GM23338 (cell line): ENCODE measurements around the gene ENOX2. TPM values are rescaled to one million over a fixed set of nuclear protein-coding genes. Genes with fewer than 3 reads are reported as not detected.
A peak's percentile ranks its signal among the peaks of the same experiment; 100 is the strongest.

Experiments used
- ATAC-seq: fragments of 200-7000 bp; cut with Tn5 transposase; 3 replicates; pipeline ENCODE4 v1.9.1; 2020
- DNase-seq: peaks from one replicate; pipeline ENCODE4 v3.0.0-alpha.2; 2015; ENCODE audit warnings: low spot score
- H2AFZ ChIP-seq: fragments of 200-600 bp; sonication (generic); 2 replicates; pipeline ENCODE4 v1.8.0; 2016; ENCODE audit warnings: antibody characterized with exemption, mild to moderate bottlenecking, moderate library complexity
- H3F3A ChIP-seq: fragments of 200-600 bp; sonication (generic); replicated peaks from 2 replicates; pipeline ENCODE4 v1.8.0; 2017; ENCODE audit warnings: antibody characterized with exemption, mixed run types, low read depth
- H3K27ac ChIP-seq: fragments of 200-600 bp; sonication (generic); 2 replicates; pipeline ENCODE4 v1.6.1; 2016; ENCODE audit warnings: low read depth
- H3K27me3 ChIP-seq: fragments of 200-600 bp; sonication (generic); 2 replicates; pipeline ENCODE4 v1.8.0; 2016; ENCODE audit warnings: mild to moderate bottlenecking, mixed run types, moderate library complexity; ENCODE audit not compliant: insufficient read depth
- H3K36me3 ChIP-seq: fragments of 200-600 bp; sonication (generic); 2 replicates; pipeline ENCODE4 v1.8.0; 2016; ENCODE audit warnings: mild to moderate bottlenecking; ENCODE audit not compliant: insufficient read depth
- H3K4me1 ChIP-seq: fragments of 200-600 bp; sonication (generic); 2 replicates; pipeline ENCODE4 v1.8.0; 2016; ENCODE audit warnings: mild to moderate bottlenecking, moderate library complexity; ENCODE audit not compliant: insufficient read depth
- H3K4me2 ChIP-seq: fragments of 200-600 bp; sonication (generic); 2 replicates; pipeline ENCODE4 v1.7.1; 2017; ENCODE audit warnings: mixed run types
- H3K4me3 ChIP-seq: fragments of 200-600 bp; sonication (generic); 2 replicates; pipeline ENCODE4 v1.6.1; 2016; ENCODE audit warnings: mixed run types
- H3K79me2 ChIP-seq: fragments of 200-600 bp; sonication (generic); replicated peaks from 2 replicates; pipeline ENCODE4 v1.8.0; 2017; ENCODE audit warnings: mild to moderate bottlenecking; ENCODE audit not compliant: insufficient read depth
- H3K9me2 ChIP-seq: fragments of 200-600 bp; sonication (generic); 2 replicates; pipeline ENCODE4 v1.8.0; 2017; ENCODE audit not compliant: insufficient read depth
- H4K20me1 ChIP-seq: fragments of 200-600 bp; sonication (generic); replicated peaks from 2 replicates; pipeline ENCODE4 v1.8.0; 2017; ENCODE audit warnings: mild to moderate bottlenecking; ENCODE audit not compliant: insufficient read depth
- H3K27ac Mint-ChIP-seq: 2 replicates; pipeline ENCODE4 v1.8.0; 2020; ENCODE audit warnings: inconsistent platforms, mild to moderate bottlenecking, moderate library complexity, mixed read lengths
- H3K27me3 Mint-ChIP-seq: 3 replicates; pipeline ENCODE4 v1.8.0; 2022; ENCODE audit warnings: low read depth, mild to moderate bottlenecking, moderate library complexity, mixed read lengths, inconsistent platforms; ENCODE audit not compliant: insufficient read depth, poor library complexity
- H3K36me3 Mint-ChIP-seq: 3 replicates; pipeline ENCODE4 v1.8.0; 2021; ENCODE audit warnings: low read depth, mild to moderate bottlenecking, inconsistent platforms, moderate library complexity, mixed read lengths
- H3K4me1 Mint-ChIP-seq: 3 replicates; pipeline ENCODE4 v1.8.0; 2020; ENCODE audit warnings: mild to moderate bottlenecking, inconsistent platforms, mixed read lengths
- H3K4me3 Mint-ChIP-seq: 3 replicates; pipeline ENCODE4 v1.8.0; 2021; ENCODE audit warnings: moderate library complexity, mild to moderate bottlenecking, inconsistent platforms, mixed read lengths
- H3K9me3 Mint-ChIP-seq: 3 replicates; pipeline ENCODE4 v1.8.0; 2020; ENCODE audit warnings: moderate library complexity, mild to moderate bottlenecking, inconsistent platforms, mixed read lengths
- CREB1 ChIP-seq: fragments of 250-450 bp; sonication (Bioruptor Pico); IDR thresholded peaks from 2 replicates; pipeline ENCODE4 v1.5.0; 2020; ENCODE audit warnings: low read depth, mild to moderate bottlenecking, moderate library complexity
- ETS1 ChIP-seq: IDR thresholded peaks from 2 replicates; pipeline ENCODE4 v1.6.1; 2016; ENCODE audit warnings: antibody characterized with exemption
- EZH2 ChIP-seq: fragments of 200-600 bp; sonication (generic); IDR thresholded peaks from one replicate; pipeline ENCODE4 v1.8.0; 2017; ENCODE audit warnings: antibody characterized with exemption, mild to moderate bottlenecking, low read depth; ENCODE audit not compliant: unreplicated experiment
- EZH2phosphoT487 ChIP-seq: fragments of 200-600 bp; sonication (generic); IDR thresholded peaks from one replicate; pipeline ENCODE4 v1.8.1; 2018; ENCODE audit warnings: antibody characterized with exemption; ENCODE audit not compliant: unreplicated experiment
- JUNB ChIP-seq: IDR thresholded peaks from one replicate; pipeline ENCODE4 v1.6.1; 2016; ENCODE audit warnings: antibody characterized with exemption; ENCODE audit not compliant: unreplicated experiment
- NANOG ChIP-seq: IDR thresholded peaks from 2 replicates; pipeline ENCODE4 v1.6.1; 2016; ENCODE audit warnings: antibody characterized with exemption, borderline replicate concordance
- POLR2AphosphoS5 ChIP-seq: IDR thresholded peaks from 2 replicates; pipeline ENCODE4 v1.6.1; 2016; ENCODE audit warnings: antibody characterized with exemption, low read depth
- REST ChIP-seq: IDR thresholded peaks from one replicate; pipeline ENCODE4 v1.6.1; 2018; ENCODE audit warnings: antibody characterized with exemption; ENCODE audit not compliant: unreplicated experiment
- STAT1 ChIP-seq: IDR thresholded peaks from one replicate; pipeline ENCODE4 v1.6.1; 2016; ENCODE audit warnings: antibody characterized with exemption; ENCODE audit not compliant: unreplicated experiment
- ZNF114 ChIP-seq: fragments of 250-450 bp; sonication (Bioruptor Pico); IDR thresholded peaks from 2 replicates; pipeline ENCODE4 v1.5.0; 2020; ENCODE audit warnings: mild to moderate bottlenecking, moderate library complexity
- ZNF462 ChIP-seq: fragments of 250-450 bp; sonication (Bioruptor Pico); IDR thresholded peaks from 2 replicates; pipeline ENCODE4 v1.5.0; 2020; ENCODE audit warnings: mild to moderate bottlenecking, moderate library complexity
- polyA plus RNA-seq: library from polyadenylated mRNA; unstranded; fragments of >200 nt; fragmentation: Nextera tagmentation; extraction: Ambion mirVana; gene quantifications from 2 replicates; pipeline ENCODE4 v1.2.1, GENCODE V29; 2016
- total RNA-seq: library from RNA; depleted of rRNA; stranded (reverse); fragments of >200 nt; shearing (Covaris generic); gene quantifications from 2 replicates; pipeline ENCODE4 v1.2.3, GENCODE V29; 2014

The ENOX2 gene
- total and polyA plus RNA-seq, 2 experiments from 2014 or later: 9.6 to 11.2 TPM

GRCh38 chrX:130836447-130836846 is 66.6 kb downstream of the ENOX2 start:
- Histone ChIP-seq H3F3A (no peaks in the 10 kb centered on the region), H3K27me3 (no peaks in the 10 kb centered on the region), H3K9me2 (no peaks in the 10 kb centered on the region), H3K79me2 (no peaks in the 10 kb centered on the region), H3K36me3 (no peaks in the 10 kb centered on the region), H3K4me2 (no peak overlapping the region), H3K4me1 (peaks cover 19% of the 10 kb centered on the region), H2AFZ (no peak overlapping the region), H4K20me1 (no peaks in the 10 kb centered on the region), H3K27ac (no peak overlapping the region), H3K4me3 (no peak overlapping the region)
- DNase-seq: no peak
- Mint-ChIP-seq H3K4me1 (peaks cover 35% of the 10 kb centered on the region), H3K9me3 (no peaks in the 10 kb centered on the region), H3K27me3 (no peaks in the 10 kb centered on the region), H3K36me3 (no peaks in the 10 kb centered on the region), H3K4me3 (no peak overlapping the region), H3K27ac (no peak overlapping the region)
- TF ChIP-seq ZNF114 (no peak), EZH2 (no peak), REST (no peak), ETS1 (no peak), POLR2AphosphoS5 (no peak), CREB1 (no peak), EZH2phosphoT487 (no peak), NANOG (no peak)
- no peak for ATAC-seq

- H3K27ac Mint-ChIP-seq: no peak overlapping the region
- TF ChIP-seq ZNF462 (CRISPR knock-in tag) (no peak), JUNB (no peak), STAT1 (no peak)
Measured at GRCh38 chrX:130834830-130835229, 68.2 kb downstream of the ENOX2 start.

More at GRCh38 chrX:130834830-130835229, 68.2 kb downstream of the ENOX2 start:
- Mint-ChIP-seq H3K36me3 (no peaks in the 10 kb centered on the region), H3K4me3 (no peak overlapping the region), H3K4me1 (peaks cover 37% of the 10 kb centered on the region), H3K27me3 (peaks cover 1% of the 10 kb centered on the region), H3K9me3 (no peaks in the 10 kb centered on the region)
- no peaks in the 10 kb centered on the region for H3K27me3 ChIP-seq
- no peaks in the 10 kb centered on the region for H3K9me2 ChIP-seq
- H3K79me2 ChIP-seq: no peaks in the 10 kb centered on the region
- ATAC-seq: no peak
- no peak overlapping the region for H3K4me3 ChIP-seq
- no peaks in the 10 kb centered on the region for H4K20me1 ChIP-seq
- H2AFZ ChIP-seq: no peak overlapping the region
- H3K36me3 ChIP-seq: no peaks in the 10 kb centered on the region
- H3K4me2 ChIP-seq: no peak overlapping the region
- peak overlapping the region; percentile 46 for H3K27ac ChIP-seq
- peaks cover 19% of the 10 kb centered on the region for H3K4me1 ChIP-seq
- no peak for DNase-seq
- no peaks in the 10 kb centered on the region for H3F3A ChIP-seq
